Peyer's patch (tissue), 4 donors: ENCODE results near the gene METTL21A.

ENCODE experiments used
- POLR2A ChIP-seq, 2 donors: fragments of 450-650 bp; IDR thresholded peaks; one replicate each; pipeline ENCODE4 v1.5.1; 2017; ENCODE audit warnings: antibody characterized with exemption in 2 of 2, mild to moderate bottlenecking in 2 of 2, moderate library complexity in 2 of 2
- TF ChIP-seq, protein P1 (sequence below), 6 experiments: fragments of 450-650 bp in 4 of 6; fragments of 200-600 bp in 2 of 6; sonication (generic) in 1 of 6; IDR thresholded peaks; one replicate each; pipeline ENCODE4 v1.5.1; 2017 to 2019; ENCODE audit warnings: antibody characterized with exemption in 6 of 6, mild to moderate bottlenecking in 3 of 6, moderate library complexity in 1 of 6

DNA sequence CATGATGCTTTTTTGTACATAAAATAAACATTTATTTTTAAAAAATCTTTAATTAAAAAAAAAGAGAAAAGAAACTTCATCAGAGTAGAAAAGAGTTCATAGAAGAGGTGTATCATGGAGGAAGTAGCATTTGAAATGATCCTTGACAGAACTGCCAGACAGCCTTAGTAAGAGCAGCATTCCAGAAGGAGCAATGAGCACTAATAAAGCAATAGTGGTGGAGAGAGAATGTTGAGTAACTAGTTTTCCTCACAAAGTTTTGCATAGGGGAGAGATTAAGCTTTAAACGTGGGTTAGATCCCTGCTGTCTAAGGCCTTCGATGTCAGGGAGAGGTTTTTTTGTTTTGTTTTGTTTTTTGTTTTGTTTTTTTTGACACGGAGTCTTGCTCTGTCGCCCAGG is 29.8 kb upstream of the METTL21A start:
- TF ChIP-seq, protein P1, sequence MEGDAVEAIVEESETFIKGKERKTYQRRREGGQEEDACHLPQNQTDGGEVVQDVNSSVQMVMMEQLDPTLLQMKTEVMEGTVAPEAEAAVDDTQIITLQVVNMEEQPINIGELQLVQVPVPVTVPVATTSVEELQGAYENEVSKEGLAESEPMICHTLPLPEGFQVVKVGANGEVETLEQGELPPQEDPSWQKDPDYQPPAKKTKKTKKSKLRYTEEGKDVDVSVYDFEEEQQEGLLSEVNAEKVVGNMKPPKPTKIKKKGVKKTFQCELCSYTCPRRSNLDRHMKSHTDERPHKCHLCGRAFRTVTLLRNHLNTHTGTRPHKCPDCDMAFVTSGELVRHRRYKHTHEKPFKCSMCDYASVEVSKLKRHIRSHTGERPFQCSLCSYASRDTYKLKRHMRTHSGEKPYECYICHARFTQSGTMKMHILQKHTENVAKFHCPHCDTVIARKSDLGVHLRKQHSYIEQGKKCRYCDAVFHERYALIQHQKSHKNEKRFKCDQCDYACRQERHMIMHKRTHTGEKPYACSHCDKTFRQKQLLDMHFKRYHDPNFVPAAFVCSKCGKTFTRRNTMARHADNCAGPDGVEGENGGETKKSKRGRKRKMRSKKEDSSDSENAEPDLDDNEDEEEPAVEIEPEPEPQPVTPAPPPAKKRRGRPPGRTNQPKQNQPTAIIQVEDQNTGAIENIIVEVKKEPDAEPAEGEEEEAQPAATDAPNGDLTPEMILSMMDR (IDR thresholded peaks at IDR 0.05), result no peak
- no peak for TF ChIP-seq POLR2A (IDR thresholded peaks at IDR 0.05)
